ENCODE measurements around the gene SORCS1. TPM values are rescaled to one million over a fixed set of nuclear protein-coding genes. Genes with fewer than 3 reads are reported as not detected.

The SORCS1 gene
- total and polyA plus RNA-seq, 12 donors, result 0.30 to 5.5 (median 1.3) TPM

DNA sequence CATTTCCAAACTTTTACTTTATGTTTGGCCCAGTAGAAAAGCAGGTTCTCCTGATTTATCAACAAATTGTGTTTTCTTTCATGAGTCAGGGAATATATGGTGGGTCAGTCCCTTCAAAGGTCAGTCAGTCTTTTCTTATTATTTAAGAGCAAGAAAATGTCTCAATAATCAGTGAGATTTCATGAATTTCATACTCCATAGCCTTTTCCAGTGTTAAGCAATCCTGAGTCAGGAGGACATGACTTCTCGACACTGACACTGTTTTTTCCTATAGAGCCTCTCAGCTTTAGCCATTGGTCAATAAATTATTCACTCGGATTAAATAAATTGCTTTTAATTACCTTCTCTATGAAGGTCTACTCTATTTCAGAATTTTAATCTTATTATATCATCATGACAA lies 334.5 kb downstream of the SORCS1 start:
- no peak overlapping the region for H3K27ac ChIP-seq
- WGBS, 2 donors, result 90 to 94% methylated on average over 2 of the region's 2 CpGs
- H3K27me3 ChIP-seq, result no peaks in the 10 kb centered on the region
- no peaks in the 10 kb centered on the region for H3K9me3 ChIP-seq
- DNase-seq (no peak), ATAC-seq (no peak)
- peaks cover 0 to 8% (median 0%) of the 10 kb centered on the region in 9 donors for H3K4me1 ChIP-seq
- H3K36me3 ChIP-seq, result no peaks in the 10 kb centered on the region
- intact Hi-C loops (cut with DNase I), result no loop called here
- H3K4me3 ChIP-seq, result no peak overlapping the region
- TF ChIP-seq, protein P1, sequence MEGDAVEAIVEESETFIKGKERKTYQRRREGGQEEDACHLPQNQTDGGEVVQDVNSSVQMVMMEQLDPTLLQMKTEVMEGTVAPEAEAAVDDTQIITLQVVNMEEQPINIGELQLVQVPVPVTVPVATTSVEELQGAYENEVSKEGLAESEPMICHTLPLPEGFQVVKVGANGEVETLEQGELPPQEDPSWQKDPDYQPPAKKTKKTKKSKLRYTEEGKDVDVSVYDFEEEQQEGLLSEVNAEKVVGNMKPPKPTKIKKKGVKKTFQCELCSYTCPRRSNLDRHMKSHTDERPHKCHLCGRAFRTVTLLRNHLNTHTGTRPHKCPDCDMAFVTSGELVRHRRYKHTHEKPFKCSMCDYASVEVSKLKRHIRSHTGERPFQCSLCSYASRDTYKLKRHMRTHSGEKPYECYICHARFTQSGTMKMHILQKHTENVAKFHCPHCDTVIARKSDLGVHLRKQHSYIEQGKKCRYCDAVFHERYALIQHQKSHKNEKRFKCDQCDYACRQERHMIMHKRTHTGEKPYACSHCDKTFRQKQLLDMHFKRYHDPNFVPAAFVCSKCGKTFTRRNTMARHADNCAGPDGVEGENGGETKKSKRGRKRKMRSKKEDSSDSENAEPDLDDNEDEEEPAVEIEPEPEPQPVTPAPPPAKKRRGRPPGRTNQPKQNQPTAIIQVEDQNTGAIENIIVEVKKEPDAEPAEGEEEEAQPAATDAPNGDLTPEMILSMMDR (IDR thresholded peaks at IDR 0.05), result no peak

DNA sequence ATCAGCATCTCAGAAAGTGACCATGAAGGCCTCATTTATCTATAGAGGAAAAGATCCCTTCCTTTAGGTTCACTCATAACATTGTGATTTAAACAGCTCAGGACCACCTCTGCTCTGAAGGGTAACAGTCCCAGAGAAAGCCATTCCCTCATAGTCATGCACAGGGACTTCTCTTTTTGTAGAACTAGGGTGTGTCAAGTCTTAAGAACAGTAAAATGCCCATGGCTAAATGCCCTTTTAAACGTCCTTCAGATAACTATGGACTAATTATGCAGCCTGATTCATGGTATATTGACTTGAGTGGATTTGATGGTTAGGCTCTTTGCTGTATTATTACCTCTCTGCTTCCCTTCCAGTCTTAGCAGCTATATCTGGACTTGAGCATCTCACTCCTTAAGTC lies 337.8 kb downstream of the SORCS1 start:
- Histone ChIP-seq H3K27ac (no peak overlapping the region), H3K27me3 (no peaks in the 10 kb centered on the region), H3K36me3 (no peaks in the 10 kb centered on the region), H3K4me3 (no peak overlapping the region), H3K9me3 (no peaks in the 10 kb centered on the region), H3K4me1 (peaks cover 0 to 5% (median 0%) of the 10 kb centered on the region in 9 donors)
- ATAC-seq (no peak), DNase-seq (no peak)
- 17 to 30% methylated on average over 1 of the region's 1 CpG for WGBS, 2 donors
- intact Hi-C loops (cut with DNase I), result no loop called here
- TF ChIP-seq, protein P1 (IDR thresholded peaks at IDR 0.05), result no peak

DNA sequence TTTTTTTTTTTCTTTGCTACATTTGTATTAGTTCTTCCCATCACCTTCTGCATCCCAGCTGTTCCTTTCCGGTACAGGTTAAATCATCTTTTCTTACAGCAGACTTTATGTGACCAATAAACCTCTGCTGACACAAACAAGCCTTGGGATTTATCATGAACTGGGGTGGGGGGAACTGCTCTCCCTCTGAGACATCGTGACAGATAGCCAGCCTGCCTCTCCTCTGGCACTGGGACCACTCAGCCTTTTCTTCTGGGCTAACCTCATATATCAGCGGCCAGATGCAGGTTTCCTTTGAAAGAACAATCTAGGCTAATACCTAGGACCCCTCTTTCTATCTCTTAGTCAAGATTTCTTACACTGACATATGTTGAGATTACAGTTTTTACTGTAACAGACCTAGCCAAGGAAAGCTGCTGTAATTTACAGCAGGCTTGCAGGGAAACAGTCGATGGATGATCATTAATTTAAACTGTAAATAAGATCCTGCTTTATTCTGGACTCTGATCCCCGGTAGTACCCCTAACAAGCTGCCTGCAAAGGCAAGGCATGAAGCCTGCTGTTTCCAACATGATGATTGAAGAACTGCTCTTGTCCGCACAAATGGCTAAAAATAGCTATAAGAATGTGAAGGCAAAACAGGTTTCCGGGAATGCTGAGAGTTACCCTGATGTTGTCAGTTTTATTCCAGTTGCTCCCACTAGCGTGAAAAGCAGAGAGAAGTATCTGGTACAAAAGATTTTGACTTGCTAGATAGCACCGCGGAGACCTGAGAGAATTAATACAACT lies 338.7 kb downstream of the SORCS1 start:
- DNase-seq, result no peak
- WGBS, 2 donors, result 26 to 28% methylated on average over 10 of the region's 10 CpGs
- Histone ChIP-seq H3K4me3 (no peak overlapping the region), H3K4me1 (peaks cover 0 to 5% (median 0%) of the 10 kb centered on the region in 9 donors), H3K27me3 (no peaks in the 10 kb centered on the region), H3K27ac (no peak overlapping the region), H3K9me3 (no peaks in the 10 kb centered on the region), H3K36me3 (no peaks in the 10 kb centered on the region)
- ATAC-seq, result peak in 1 of 8 donors; percentile 69
- intact Hi-C loops (cut with DNase I), result no loop called here
- TF ChIP-seq, protein P1 (IDR thresholded peaks at IDR 0.05), result no peak

DNA sequence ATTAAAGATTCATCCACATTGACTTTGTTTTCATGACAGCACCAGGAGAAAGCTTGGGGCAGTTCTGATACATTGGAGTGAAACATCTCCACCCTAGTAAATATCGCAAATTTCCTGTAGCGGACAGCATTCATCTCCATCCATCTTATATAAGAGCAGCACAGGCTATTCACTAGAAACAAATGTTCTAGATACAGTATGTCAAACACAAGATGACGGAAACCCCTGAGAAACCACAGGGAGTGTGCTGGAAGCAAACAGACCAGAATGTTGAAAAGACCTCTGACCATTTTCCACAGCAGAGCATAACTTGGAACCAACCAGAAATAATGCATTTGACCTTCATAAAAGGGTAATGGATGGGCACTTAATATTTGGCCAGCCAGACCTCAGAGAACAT lies 343.9 kb downstream of the SORCS1 start:
- DNase-seq (no peak), ATAC-seq (no peak)
- 86 to 96% methylated on average over 3 of the region's 3 CpGs for WGBS, 2 donors
- Histone ChIP-seq H3K9me3 (no peaks in the 10 kb centered on the region), H3K4me1 (peaks cover 0 to 7% (median 0%) of the 10 kb centered on the region in 9 donors), H3K4me3 (no peak overlapping the region), H3K27me3 (no peaks in the 10 kb centered on the region), H3K27ac (no peak overlapping the region), H3K36me3 (no peaks in the 10 kb centered on the region)
- intact Hi-C loops (cut with DNase I), result no loop called here
- TF ChIP-seq, protein P1 (IDR thresholded peaks at IDR 0.05), result no peak
